ENCODE data around the gene TPST2. TPM values are rescaled to one million over a fixed set of nuclear protein-coding genes. Genes with fewer than 3 reads are reported as not detected.

The TPST2 gene
- total RNA-seq, 1 donor from 2014 or later: 11.0 TPM

- Mint-ChIP-seq H3K9me3 (no peaks in the 10 kb centered on the region), H3K27me3 (no peaks in the 10 kb centered on the region), H3K4me1 (peaks cover 40% of the 10 kb centered on the region), H3K27ac (no peak overlapping the region), H3K36me3 (ENCODE audit: low read depth) (peaks cover 1% of the 10 kb centered on the region), H3K4me3 (no peak overlapping the region)
- no peak for DNase-seq
- TF ChIP-seq, protein P1, sequence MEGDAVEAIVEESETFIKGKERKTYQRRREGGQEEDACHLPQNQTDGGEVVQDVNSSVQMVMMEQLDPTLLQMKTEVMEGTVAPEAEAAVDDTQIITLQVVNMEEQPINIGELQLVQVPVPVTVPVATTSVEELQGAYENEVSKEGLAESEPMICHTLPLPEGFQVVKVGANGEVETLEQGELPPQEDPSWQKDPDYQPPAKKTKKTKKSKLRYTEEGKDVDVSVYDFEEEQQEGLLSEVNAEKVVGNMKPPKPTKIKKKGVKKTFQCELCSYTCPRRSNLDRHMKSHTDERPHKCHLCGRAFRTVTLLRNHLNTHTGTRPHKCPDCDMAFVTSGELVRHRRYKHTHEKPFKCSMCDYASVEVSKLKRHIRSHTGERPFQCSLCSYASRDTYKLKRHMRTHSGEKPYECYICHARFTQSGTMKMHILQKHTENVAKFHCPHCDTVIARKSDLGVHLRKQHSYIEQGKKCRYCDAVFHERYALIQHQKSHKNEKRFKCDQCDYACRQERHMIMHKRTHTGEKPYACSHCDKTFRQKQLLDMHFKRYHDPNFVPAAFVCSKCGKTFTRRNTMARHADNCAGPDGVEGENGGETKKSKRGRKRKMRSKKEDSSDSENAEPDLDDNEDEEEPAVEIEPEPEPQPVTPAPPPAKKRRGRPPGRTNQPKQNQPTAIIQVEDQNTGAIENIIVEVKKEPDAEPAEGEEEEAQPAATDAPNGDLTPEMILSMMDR (IDR thresholded peaks at IDR 0.05): no peak
- ATAC-seq (ENCODE audit: low read depth): no peak
- POLR2A ChIA-PET: interaction anchor here (0.5 kb wide), 1 partner anchor 48 kb away, joined by 8 read pairs; no protein-coding TSS in a partner anchor
- intact Hi-C loops (cut with micrococcal nuclease): no loop called here
- CTCF ChIA-PET: no interaction called here
These were observed 8.2 kb downstream of the TPST2 start for GRCh38 chr22:26581633-26582168.

- Mint-ChIP-seq H3K4me1 (peaks cover 42% of the 10 kb centered on the region), H3K27ac (peak overlapping the region; percentile 59), H3K27me3 (no peaks in the 10 kb centered on the region), H3K4me3 (no peak overlapping the region), H3K36me3 (ENCODE audit: low read depth) (peaks cover 1% of the 10 kb centered on the region), H3K9me3 (no peaks in the 10 kb centered on the region)
- DNase-seq: no peak
- ATAC-seq (ENCODE audit: low read depth): no peak
- CTCF ChIA-PET: no interaction called here
- TF ChIP-seq, protein P1 (IDR thresholded peaks at IDR 0.05): no peak
- intact Hi-C loops (cut with micrococcal nuclease): no loop called here
- POLR2A ChIA-PET: interaction anchor here (0.5 kb wide), 1 partner anchor 49 kb away, joined by 8 read pairs; no protein-coding TSS in a partner anchor
These were observed 8.9 kb downstream of the TPST2 start for GRCh38 chr22:26581026-26581425.

DNA sequence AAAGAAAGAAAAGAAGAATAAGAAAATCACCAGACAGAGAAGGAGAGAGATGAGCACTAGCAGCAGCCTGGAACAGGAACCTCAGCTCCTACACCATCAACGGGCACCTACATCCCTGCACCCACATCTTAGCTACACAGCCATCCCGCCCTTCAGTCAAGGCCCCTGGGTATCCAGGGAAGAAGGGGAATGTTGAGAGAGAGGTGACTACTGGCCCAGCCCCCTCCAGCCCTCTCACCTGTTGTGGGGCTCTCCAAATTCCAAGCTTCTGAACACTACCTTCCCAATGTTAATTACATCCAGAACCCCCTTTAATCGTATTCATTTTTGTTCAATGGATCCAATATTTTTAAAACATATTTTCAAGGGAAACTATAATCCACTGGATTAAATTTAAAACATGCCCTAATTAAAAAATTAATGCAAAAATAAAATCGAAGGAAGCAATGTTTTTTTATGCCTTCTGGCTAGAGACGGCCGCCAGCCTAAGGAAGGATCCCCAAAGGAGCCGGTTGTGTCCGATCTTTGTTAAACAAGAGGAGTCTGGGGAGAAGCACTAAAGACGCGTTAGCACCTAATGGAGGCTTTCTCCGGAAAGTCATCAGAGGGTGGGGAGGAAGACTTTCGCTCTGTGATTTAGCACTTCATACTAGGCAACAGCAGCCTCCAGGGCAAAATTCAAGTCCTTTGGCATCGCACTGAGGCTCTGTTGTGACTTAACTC lies 9.5 kb downstream of the TPST2 start:
- H3K27me3 Mint-ChIP-seq: no peaks in the 10 kb centered on the region
- DNase-seq (no peak), ATAC-seq (ENCODE audit: low read depth) (no peak)
- POLR2A ChIA-PET: no interaction called here
- CTCF ChIA-PET: interaction anchor here (0.6 to 1.5 kb wide), 2 partner anchors 67 to 77 kb away, joined by 4 read pairs; no protein-coding TSS in a partner anchor
- intact Hi-C loops (cut with micrococcal nuclease): no loop called here
- TF ChIP-seq, protein P1 (IDR thresholded peaks at IDR 0.05): no peak
- H3K4me3 Mint-ChIP-seq: no peak overlapping the region
- peak overlapping the region; percentile 89 for H3K27ac Mint-ChIP-seq
- H3K9me3 Mint-ChIP-seq: no peaks in the 10 kb centered on the region
- peaks cover 42% of the 10 kb centered on the region for H3K4me1 Mint-ChIP-seq
- H3K36me3 Mint-ChIP-seq (ENCODE audit: low read depth): peaks cover 1% of the 10 kb centered on the region

DNA sequence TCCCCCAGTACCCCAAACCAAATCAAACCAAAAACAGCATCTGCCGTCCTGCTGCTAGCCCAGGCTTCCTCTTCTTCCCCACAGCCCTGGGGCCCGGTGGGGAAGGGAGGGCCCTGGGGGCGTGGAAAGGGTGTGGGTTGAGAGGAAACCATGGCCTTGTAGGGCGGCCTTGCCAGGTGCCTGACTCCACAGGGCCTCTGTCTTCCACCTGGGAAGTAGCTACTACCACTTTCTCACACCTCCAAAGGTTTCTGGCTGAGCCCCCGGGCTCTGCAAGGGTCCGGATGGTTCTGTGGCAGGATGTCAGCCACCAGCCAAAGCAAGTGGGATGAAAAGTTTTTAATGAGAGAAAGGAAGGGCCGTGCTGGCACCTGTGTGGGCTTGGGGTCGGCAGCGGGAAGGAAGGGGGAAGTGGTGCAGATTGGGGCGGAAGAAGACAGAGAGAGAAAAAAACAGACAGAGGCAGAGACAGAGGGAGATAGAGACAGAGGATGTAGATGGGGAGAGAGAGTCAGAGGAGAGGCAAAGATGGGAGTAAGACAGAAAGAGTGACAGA lies 10.5 kb downstream of the TPST2 start:
- intact Hi-C loops (cut with micrococcal nuclease): loop anchor here (1.0 kb wide), 1 partner anchor 11 kb away; the partner anchor contains the start of gene TPST2
- Mint-ChIP-seq H3K9me3 (no peaks in the 10 kb centered on the region), H3K27me3 (no peaks in the 10 kb centered on the region), H3K27ac (peak overlapping the region; percentile 89), H3K4me1 (peaks cover 42% of the 10 kb centered on the region), H3K36me3 (ENCODE audit: low read depth) (peaks cover 1% of the 10 kb centered on the region), H3K4me3 (peak overlapping the region; percentile 70)
- POLR2A ChIA-PET: interaction anchor here (1.3 kb wide), 2 partner anchors 67 to 96 kb away, joined by 3 to 4 read pairs; partner anchors contain the start of genes HPS4 and TFIP11
- TF ChIP-seq, protein P1 (IDR thresholded peaks at IDR 0.05): no peak
- ATAC-seq (ENCODE audit: low read depth) (peak; percentile 91), DNase-seq (peak; percentile 56)
- CTCF ChIA-PET: interaction anchor here (0.6 to 1.5 kb wide), 2 partner anchors 68 to 76 kb away, joined by 4 read pairs; no protein-coding TSS in a partner anchor

DNA sequence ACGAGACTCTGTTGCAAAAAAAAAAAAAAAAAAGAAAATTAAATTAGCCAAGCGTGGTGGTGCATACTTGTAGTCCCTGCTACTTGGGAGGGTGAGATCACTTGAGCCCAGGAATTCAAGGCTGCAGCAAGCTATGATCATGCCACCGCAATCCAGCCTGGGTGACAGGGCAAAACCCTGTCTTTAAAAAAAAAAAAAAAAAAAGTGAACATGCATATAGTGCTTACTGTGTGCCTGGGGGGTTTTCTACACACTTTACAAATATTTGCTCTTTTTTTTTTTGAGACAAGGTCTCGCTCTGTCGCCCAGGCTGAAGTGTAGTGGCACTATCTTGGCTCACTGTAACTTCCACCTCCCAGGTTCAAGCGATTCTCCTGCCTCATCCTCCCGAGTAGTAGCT lies 12.9 kb downstream of the TPST2 start:
- H3K4me1 Mint-ChIP-seq: peaks cover 54% of the 10 kb centered on the region
- no peaks in the 10 kb centered on the region for H3K36me3 Mint-ChIP-seq (ENCODE audit: low read depth)
- POLR2A ChIA-PET: interaction anchor here (0.7 kb wide), 1 partner anchor 117 kb away, joined by 6 read pairs; no protein-coding TSS in a partner anchor
- CTCF ChIA-PET: no interaction called here
- no peaks in the 10 kb centered on the region for H3K9me3 Mint-ChIP-seq
- H3K27me3 Mint-ChIP-seq: no peaks in the 10 kb centered on the region
- intact Hi-C loops (cut with micrococcal nuclease): no loop called here
- ATAC-seq (ENCODE audit: low read depth): no peak
- no peak overlapping the region for H3K27ac Mint-ChIP-seq
- TF ChIP-seq, protein P1 (IDR thresholded peaks at IDR 0.05): no peak
- no peak overlapping the region for H3K4me3 Mint-ChIP-seq
- DNase-seq: no peak
